T-helper 1 cell treated with Interleukin-12 subunit alpha and Interleukin-12 subunit beta and Interleukin-4 antibody, amounts not matched to agents 30 ng/mL and 1 ng/mL, for 36 hours (primary cell): Measurements from ENCODE around the gene ATP6V0D1. TPM values are rescaled to one million over a fixed set of nuclear protein-coding genes. Genes with fewer than 3 reads are reported as not detected.

ENCODE experiments used
- intact Hi-C: fragments of 100-400 bp; cut with micrococcal nuclease; formaldehyde crosslinking; loops from one replicate; pipeline ENCODE4 v1.15.1; 2024
- total RNA-seq: library from RNA; stranded (reverse); gene quantifications from 2 replicates; pipeline ENCODE4 v1.2.3, GENCODE V29; 2022

ATP6V0D1 gene
- total RNA-seq, 1 donor from 2014 or later = 70.7 TPM

- intact Hi-C loops = loop anchor here (5.0 kb wide), 1 partner anchor 74 kb away; no protein-coding TSS in a partner anchor
Observed at GRCh38 chr16:67445913-67446907, 34.7 kb downstream of the ATP6V0D1 start.

- intact Hi-C loops = loop anchor here (5.0 kb wide), 1 partner anchor 73 kb away; no protein-coding TSS in a partner anchor
Observed at GRCh38 chr16:67445441-67445912, 35.5 kb downstream of the ATP6V0D1 start.

GRCh38 chr16:67445126-67445426, 35.9 kb downstream of the ATP6V0D1 start:
- intact Hi-C loops = loop anchor here (5.0 kb wide), 1 partner anchor 73 kb away; no protein-coding TSS in a partner anchor

GRCh38 chr16:67444259-67445125, 36.5 kb downstream of the ATP6V0D1 start:
- intact Hi-C loops = loop anchor here (5.0 kb wide), 1 partner anchor 72 kb away; no protein-coding TSS in a partner anchor

GRCh38 chr16:67443265-67443664, 37.7 kb downstream of the ATP6V0D1 start:
- intact Hi-C loops = no loop called here

- intact Hi-C loops = no loop called here
Observed at GRCh38 chr16:67442581-67443255, 38.2 kb downstream of the ATP6V0D1 start.

GRCh38 chr16:67441907-67442306, 39.0 kb downstream of the ATP6V0D1 start:
- intact Hi-C loops = no loop called here

GRCh38 chr16:67441271-67441753, 39.6 kb downstream of the ATP6V0D1 start:
- intact Hi-C loops = no loop called here

GRCh38 chr16:67438824-67439393, 42.0 kb downstream of the ATP6V0D1 start:
- intact Hi-C loops = no loop called here

GRCh38 chr16:67438098-67438791, 42.7 kb downstream of the ATP6V0D1 start:
- intact Hi-C loops = no loop called here

GRCh38 chr16:67437513-67437912, 43.4 kb downstream of the ATP6V0D1 start:
- intact Hi-C loops = no loop called here

GRCh38 chr16:67436640-67437193, 44.2 kb downstream of the ATP6V0D1 start:
- intact Hi-C loops = no loop called here

- intact Hi-C loops = no loop called here
Observed at GRCh38 chr16:67435758-67436164, 45.2 kb downstream of the ATP6V0D1 start.

GRCh38 chr16:67433131-67433719, 47.7 kb downstream of the ATP6V0D1 start:
- intact Hi-C loops = no loop called here

- intact Hi-C loops = no loop called here
Observed at GRCh38 chr16:67432506-67432890, 48.5 kb downstream of the ATP6V0D1 start.

GRCh38 chr16:67431775-67432505, 49.0 kb downstream of the ATP6V0D1 start:
- intact Hi-C loops = no loop called here

GRCh38 chr16:67430977-67431774, 49.8 kb downstream of the ATP6V0D1 start, which contains the start of gene HSD11B2:
TSS of gene HSD11B2 (plus strand) at chr16:67431121. CDS start at chr16:67431249, 128 bp downstream.
- intact Hi-C loops = no loop called here
